H1 (cell line): Measurements from ENCODE around the gene SNAP29. TPM values are rescaled to one million over a fixed set of nuclear protein-coding genes. Genes with fewer than 3 reads are reported as not detected.

ENCODE experiments used
- CTCF ChIA-PET: fragments of 300-600 bp; sonication (Branson Sonifier 250); formaldehyde crosslinking; loops from one replicate; lab custom pipeline; 2021; ENCODE audit not compliant: partially characterized antibody; lab: Charles Lee
- POLR2A ChIA-PET: fragments of 300-600 bp; sonication (Branson Sonifier 250); formaldehyde crosslinking; loops from one replicate; lab custom pipeline; 2021; ENCODE audit warnings: inconsistent platforms; ENCODE audit not compliant: partially characterized antibody; lab: Charles Lee
- DNase-seq, 2 experiments: peaks; one replicate each; pipeline versions ENCODE4 v3.0.0 to v3.0.0-alpha.2; 2010 to 2022; ENCODE audit warnings: low spot score in 2 of 2, low read depth in 1 of 2, mixed read lengths in 1 of 2
- FAIRE-seq: peaks from 2 replicates; lab custom pipeline; 2011; peaks lifted over from hg19 to GRCh38; lab: Jason Lieb, UNC
- H2AFZ ChIP-seq: 2 replicates; pipeline ENCODE4 v1.8.1; 2012; ENCODE audit warnings: low read length, inconsistent platforms
- H2AK5ac ChIP-seq: 2 replicates; pipeline ENCODE4 v1.6.1; 2013; ENCODE audit warnings: low read depth, low read length
- H2BK120ac ChIP-seq: replicated peaks from 2 replicates; pipeline ENCODE3; 2013; ENCODE audit warnings: low read depth, low read length, inconsistent platforms
- H2BK12ac ChIP-seq: 2 replicates; pipeline ENCODE4 v1.6.1; 2013; ENCODE audit warnings: low read depth, low read length
- H2BK15ac ChIP-seq: 2 replicates; pipeline ENCODE4 v1.6.1; 2013; ENCODE audit warnings: low read length
- H2BK20ac ChIP-seq: 2 replicates; pipeline ENCODE4 v1.6.1; 2013; ENCODE audit warnings: low read length
- H2BK5ac ChIP-seq: 2 replicates; pipeline ENCODE4 v1.6.1; 2013; ENCODE audit warnings: low read depth, low read length
- H3K14ac ChIP-seq: 2 replicates; pipeline ENCODE4 v1.6.1; 2013; ENCODE audit warnings: inconsistent platforms; ENCODE audit not compliant: insufficient read length
- H3K18ac ChIP-seq: 2 replicates; pipeline ENCODE4 v1.6.1; 2013; ENCODE audit warnings: low read length; ENCODE audit errors: extremely low read depth
- H3K23ac ChIP-seq: 2 replicates; pipeline ENCODE4 v1.6.1; 2013; ENCODE audit warnings: inconsistent platforms; ENCODE audit not compliant: insufficient read length
- H3K23me2 ChIP-seq: 2 replicates; pipeline ENCODE4 v1.6.1; 2013; ENCODE audit warnings: low read depth, low read length
- H3K27ac ChIP-seq: 2 replicates; pipeline ENCODE4 v1.6.1; 2011; ENCODE audit warnings: low read depth, low read length, inconsistent platforms
- H3K27me3 ChIP-seq, 4 experiments: replicated peaks in 1 of 4; 1 replicate in 1 of 4; 2 replicates in 3 of 4; pipeline versions ENCODE4 v1.6.1 to v1.8.1; 2011 to 2013; ENCODE audit warnings: low read length in 3 of 4, mild to moderate bottlenecking in 3 of 4, inconsistent platforms in 2 of 4, mixed read lengths in 2 of 4, moderate library complexity in 1 of 4; ENCODE audit not compliant: control insufficient read depth in 3 of 4, insufficient read depth in 3 of 4; ENCODE audit errors: extremely low read depth in 1 of 4
- H3K36me3 ChIP-seq, 4 experiments: 2 replicates each; pipeline versions ENCODE4 v1.6.1 to v1.8.1; 2011 to 2013; ENCODE audit warnings: mild to moderate bottlenecking in 4 of 4, low read length in 3 of 4, moderate library complexity in 2 of 4, control low read depth in 1 of 4, inconsistent platforms in 1 of 4; ENCODE audit not compliant: insufficient read depth in 4 of 4, control insufficient read depth in 2 of 4
- H3K4ac ChIP-seq: replicated peaks from 2 replicates; pipeline ENCODE3; 2013; ENCODE audit warnings: low read length, low read depth, mixed read lengths, inconsistent platforms; ENCODE audit not compliant: insufficient read length
- H3K4me1 ChIP-seq, 4 experiments: replicated peaks in 1 of 4; 1 replicate in 1 of 4; 2 replicates in 3 of 4; pipeline versions ENCODE4 v1.6.1 to v1.8.1; 2011 to 2013; ENCODE audit warnings: low read length in 3 of 4, inconsistent platforms in 2 of 4, mixed read lengths in 1 of 4; ENCODE audit not compliant: insufficient read depth in 4 of 4, control insufficient read depth in 3 of 4
- H3K4me2 ChIP-seq, 2 experiments: 2 replicates each; pipeline versions ENCODE4 v1.6.1 to v1.8.1; 2011 to 2013; ENCODE audit warnings: low read depth in 2 of 2, low read length in 2 of 2, control low read depth in 1 of 2, inconsistent platforms in 1 of 2, mild to moderate bottlenecking in 1 of 2; ENCODE audit not compliant: insufficient read depth in 1 of 2
- H3K4me3 ChIP-seq, 4 experiments: fragments of 200-600, 300-600 bp in 1 of 4; sonication (generic), shearing (Covaris generic), sonication (Bioruptor Twin) in 1 of 4; 2 replicates each; pipeline versions ENCODE4 v1.5.1 to v1.8.1; 2011 to 2016; ENCODE audit warnings: low read length in 4 of 4, low read depth in 3 of 4, control low read depth in 2 of 4, inconsistent platforms in 2 of 4, mild to moderate bottlenecking in 2 of 4, mixed read lengths in 1 of 4, moderate library complexity in 1 of 4; ENCODE audit not compliant: insufficient read depth in 2 of 4; ENCODE audit errors: extremely low read depth in 1 of 4
- H3K56ac ChIP-seq: replicated peaks from 2 replicates; pipeline ENCODE3; 2013; ENCODE audit warnings: low read depth, mild to moderate bottlenecking, mixed read lengths, low read length, inconsistent platforms; ENCODE audit not compliant: insufficient read length
- H3K79me1 ChIP-seq: 2 replicates; pipeline ENCODE4 v1.6.1; 2013; ENCODE audit warnings: low read depth, low read length, control low read depth
- H3K79me2 ChIP-seq, 2 experiments: 2 replicates each; pipeline versions ENCODE4 v1.6.1 to v1.8.1; 2012 to 2013; ENCODE audit warnings: low read length in 2 of 2, mild to moderate bottlenecking in 2 of 2, inconsistent platforms in 1 of 2; ENCODE audit not compliant: insufficient read depth in 2 of 2, control insufficient read depth in 1 of 2
- H3K9ac ChIP-seq, 4 experiments: replicated peaks in 1 of 4; 1 replicate in 1 of 4; 2 replicates in 3 of 4; pipeline versions ENCODE4 v1.6.1 to v1.8.1; 2011 to 2013; ENCODE audit warnings: low read depth in 3 of 4, low read length in 3 of 4, control low read depth in 2 of 4, mild to moderate bottlenecking in 2 of 4, moderate library complexity in 2 of 4, inconsistent platforms in 1 of 4; ENCODE audit errors: extremely low read depth in 1 of 4
- H3K9me3 ChIP-seq, 2 experiments: 2 replicates each; pipeline versions ENCODE4 v1.6.1 to v1.8.1; 2012 to 2013; ENCODE audit warnings: mild to moderate bottlenecking in 2 of 2, moderate library complexity in 2 of 2, control low read depth in 1 of 2, inconsistent platforms in 1 of 2, low read depth in 1 of 2, low read length in 1 of 2, mixed read lengths in 1 of 2; ENCODE audit not compliant: insufficient read depth in 2 of 2
- H4K20me1 ChIP-seq, 2 experiments: replicated peaks in 1 of 2; 2 replicates each; pipeline versions ENCODE3 to v1.8.1; 2011 to 2013; ENCODE audit warnings: inconsistent platforms in 2 of 2, low read length in 2 of 2, mild to moderate bottlenecking in 1 of 2; ENCODE audit not compliant: insufficient read depth in 2 of 2, control insufficient read depth in 1 of 2
- H4K5ac ChIP-seq: 2 replicates; pipeline ENCODE4 v1.6.1; 2013; ENCODE audit warnings: low read length, low read depth, mixed read lengths, inconsistent platforms; ENCODE audit not compliant: insufficient read length
- H4K8ac ChIP-seq: 2 replicates; pipeline ENCODE4 v1.8.0; 2013; ENCODE audit warnings: mild to moderate bottlenecking, moderate library complexity, low read length, inconsistent platforms; ENCODE audit not compliant: insufficient read depth; ENCODE audit errors: extremely low read depth
- H4K91ac ChIP-seq: replicated peaks from 2 replicates; pipeline ENCODE3; 2013; ENCODE audit warnings: low read length, mixed read lengths, inconsistent platforms; ENCODE audit not compliant: insufficient read length
- CEBPB ChIP-seq: IDR thresholded peaks from 2 replicates; pipeline ENCODE4 v1.6.1; 2012; ENCODE audit warnings: low read depth, low read length
- NANOG ChIP-seq: IDR thresholded peaks from 2 replicates; pipeline ENCODE4 v1.6.1; 2011; ENCODE audit warnings: low read length, low read depth, mild to moderate bottlenecking, inconsistent platforms; ENCODE audit not compliant: insufficient read depth, poor library complexity, severe bottlenecking
- NRF1 ChIP-seq: IDR thresholded peaks from 2 replicates; pipeline ENCODE4 v1.6.1; 2011; ENCODE audit warnings: mild to moderate bottlenecking, low read depth, low read length, improper control_type of control experiment
- RBBP5 ChIP-seq: IDR thresholded peaks from 2 replicates; pipeline ENCODE4 v1.7.1; 2012; ENCODE audit warnings: low read depth, mild to moderate bottlenecking, inconsistent platforms, low read length, moderate library complexity, borderline replicate concordance
- TAF7 ChIP-seq: optimal IDR thresholded peaks from 2 replicates; pipeline ENCODE3; 2011; ENCODE audit warnings: low read depth, mild to moderate bottlenecking, inconsistent platforms, low read length, moderate library complexity, borderline replicate concordance
- TBP ChIP-seq: IDR thresholded peaks from 2 replicates; pipeline ENCODE4 v1.6.1; 2011; ENCODE audit warnings: low read depth, low read length, improper control_type of control experiment
- ZNF274 ChIP-seq: IDR thresholded peaks from 2 replicates; pipeline ENCODE4 v1.7.0; 2012; ENCODE audit warnings: low read length, borderline replicate concordance; ENCODE audit errors: extremely low read depth
- WGBS, 2 experiments: shearing (Covaris generic) in 1 of 2; methylation state at CpG; one replicate each; pipeline versions ENCODE4 v1.1.6 to v1.1.7; 2013 to 2015; ENCODE audit warnings: low lambda C conversion rate in 2 of 2, mixed read lengths in 2 of 2, inconsistent platforms in 1 of 2, low coverage in 1 of 2, missing lambda C conversion rate in 1 of 2; ENCODE audit not compliant: insufficient replicate concordance in 2 of 2, insufficient coverage in 1 of 2, insufficient read length in 1 of 2; ENCODE audit errors: extremely low coverage in 1 of 2, missing lambda C conversion rate in 1 of 2; 5-methylcytosine and 5-hydroxymethylcytosine counted together
- polyA plus RNA-seq, 7 experiments: library from polyadenylated mRNA; depleted of rRNA in 3 of 7; stranded (reverse) in 5 of 7; unstranded in 2 of 7; fragments of >200 nt in 5 of 7; fragments of 200-250 nt in 2 of 7; gene quantifications; 1 replicate in 5 of 7; 2 replicates in 1 of 7; 4 replicates in 1 of 7; pipeline versions ENCODE4 v1.2.1 to v1.2.3, GENCODE V29; 2011 to 2013; ENCODE audit warnings: missing spikeins in 2 of 7, mixed read lengths in 2 of 7
- total RNA-seq: library from RNA; stranded (reverse); fragmentation: NEBNext Ultra II Directional; extraction: Animal tissue kit (Norgen Biotek cat#: 25700); gene quantifications from 2 replicates; pipeline ENCODE4 v1.2.1, GENCODE V29; 2021
- TF ChIP-seq, protein P1 (sequence below): IDR thresholded peaks from 2 replicates; pipeline ENCODE4 v1.6.1; 2011; ENCODE audit warnings: low read length, improper control_type of control experiment

Gene SNAP29
- total and polyA plus RNA-seq, 2 of the 8 experiments (the other 6 are each of a cell fraction or from before 2014, with no cell fraction given): 11.8 to 15.0 TPM

DNA sequence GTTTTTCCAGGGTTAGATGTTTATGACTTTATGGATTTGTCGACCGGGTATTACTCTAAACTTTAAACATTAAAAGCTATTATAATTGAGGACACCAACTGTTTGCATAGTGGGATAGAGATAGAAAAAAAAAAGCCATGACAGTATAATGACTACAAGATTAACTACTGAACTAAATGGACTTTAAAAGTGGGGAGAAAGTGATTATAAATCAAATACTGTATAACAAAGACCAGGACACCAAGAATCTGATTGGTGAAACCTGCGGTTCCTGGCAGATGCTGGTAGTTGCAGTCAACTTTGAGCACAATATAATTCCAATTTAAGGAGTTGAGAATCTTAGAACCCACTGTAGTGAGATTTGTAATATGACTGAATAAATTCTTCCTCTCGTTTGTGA is 60.9 kb downstream of the SNAP29 start:
- H3K27me3 ChIP-seq: no peaks in the 10 kb centered on the region
- TF ChIP-seq NANOG (no peak), TAF7 (no peak), ZNF274 (no peak), RBBP5 (no peak), TBP (no peak), NRF1 (no peak), CEBPB (no peak)
- TF ChIP-seq, protein P1, sequence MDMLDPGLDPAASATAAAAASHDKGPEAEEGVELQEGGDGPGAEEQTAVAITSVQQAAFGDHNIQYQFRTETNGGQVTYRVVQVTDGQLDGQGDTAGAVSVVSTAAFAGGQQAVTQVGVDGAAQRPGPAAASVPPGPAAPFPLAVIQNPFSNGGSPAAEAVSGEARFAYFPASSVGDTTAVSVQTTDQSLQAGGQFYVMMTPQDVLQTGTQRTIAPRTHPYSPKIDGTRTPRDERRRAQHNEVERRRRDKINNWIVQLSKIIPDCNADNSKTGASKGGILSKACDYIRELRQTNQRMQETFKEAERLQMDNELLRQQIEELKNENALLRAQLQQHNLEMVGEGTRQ: no peak
- TF ChIP-seq, all 59 proteins: peak for 0
- peaks cover 0 to 2% (median 0%) of the 10 kb centered on the region in 4 experiments; a peak in 1 of 8 replicates for H3K36me3 ChIP-seq
- H3K23ac ChIP-seq: no peak overlapping the region
- no peak overlapping the region for H2AFZ ChIP-seq
- H3K9ac ChIP-seq: no peak overlapping the region
- DNase-seq (no peak), FAIRE-seq (no peak)
- H2BK12ac ChIP-seq: no peak overlapping the region
- ChIA-PET POLR2A (interaction anchor here (1.7 kb wide), 1 partner anchor 12 kb away, joined by 3 read pairs; no protein-coding TSS in a partner anchor), CTCF (interaction anchor here (1.3 to 3.7 kb wide), 2 partner anchors 19 to 34 kb away, joined by 3 to 12 read pairs; no protein-coding TSS in a partner anchor)
- no peak overlapping the region for H3K56ac ChIP-seq
- H2BK15ac ChIP-seq: no peak overlapping the region
- no peak overlapping the region for H2BK5ac ChIP-seq
- no peak overlapping the region for H2BK20ac ChIP-seq
- H3K14ac ChIP-seq: no peak overlapping the region
- no peaks in the 10 kb centered on the region; the same call in 1 of the 2 replicates for H3K79me1 ChIP-seq
- peaks cover 5% of the 10 kb centered on the region; the same call in 1 of the 2 replicates for H3K23me2 ChIP-seq
- H3K79me2 ChIP-seq: peaks cover 61 to 74% of the 10 kb centered on the region in 2 experiments
- H4K8ac ChIP-seq: no peak overlapping the region
- no peak overlapping the region for H2AK5ac ChIP-seq
- no peak overlapping the region for H4K5ac ChIP-seq
- H4K20me1 ChIP-seq: peaks cover 28 to 36% of the 10 kb centered on the region in 2 experiments
- H3K4me1 ChIP-seq: peaks cover 0 to 3% (median 1%) of the 10 kb centered on the region in 4 experiments; a peak in 5 of 7 replicates
- H3K4me3 ChIP-seq: peak overlapping the region; percentile 92 to 98 (median 96); a peak in 7 of 8 replicates
- no peaks in the 10 kb centered on the region for H3K9me3 ChIP-seq
- no peak overlapping the region for H3K18ac ChIP-seq
- H2BK120ac ChIP-seq: no peak overlapping the region
- H3K4me2 ChIP-seq: peak overlapping the region; percentile 65 to 79
- no peak overlapping the region for H4K91ac ChIP-seq
- no peak overlapping the region for H3K4ac ChIP-seq
- H3K27ac ChIP-seq: no peak overlapping the region
- WGBS, 2 experiments: 51% methylated on average over 4 of the region's 4 CpGs; no CpG with 5 or more reads in 1 of the 2 experiments
